Activated CD8-positive, alpha-beta memory T cell treated with anti-CD3 and anti-CD28 coated beads, Interleukin-2, amount 50 U/mL, for 48 hours (primary cell): ENCODE results near the gene AHNAK.
"Not testable (repeated sequence)": the region's sequence is repeated elsewhere in the genome, so short reads cannot be mapped to it uniquely, and the experiment has no call there.

Experiments
- DNase-seq: peaks from one replicate; pipeline ENCODE4 v3.0.0-alpha.2; 2020

The AHNAK gene

GRCh38 chr11:62456630-62457029 lies 90.0 kb downstream of the AHNAK start:
- no peak for DNase-seq

- no peak for DNase-seq
Observed at GRCh38 chr11:62452839-62453468, 93.7 kb downstream of the AHNAK start.

- DNase-seq, result no peak
Observed at GRCh38 chr11:62452261-62452660, 94.3 kb downstream of the AHNAK start.

GRCh38 chr11:62451241-62451621 lies 95.4 kb downstream of the AHNAK start:
- no peak for DNase-seq

- no peak for DNase-seq
Observed at GRCh38 chr11:62450543-62451240, 95.9 kb downstream of the AHNAK start.

GRCh38 chr11:62449912-62450311 lies 96.7 kb downstream of the AHNAK start:
- DNase-seq, result not testable (repeated sequence)

GRCh38 chr11:62449451-62449851 lies 97.2 kb downstream of the AHNAK start:
- DNase-seq, result no peak

GRCh38 chr11:62446091-62446490 lies 100.5 kb downstream of the AHNAK start:
- DNase-seq, result no peak

GRCh38 chr11:62445314-62445740 lies 101.3 kb downstream of the AHNAK start:
- DNase-seq, result no peak

- DNase-seq, result no peak
Observed at GRCh38 chr11:62444835-62445234, 101.8 kb downstream of the AHNAK start.

- DNase-seq, result peak; percentile 72
Observed at GRCh38 chr11:62444236-62444833, 102.3 kb downstream of the AHNAK start.

GRCh38 chr11:62443390-62444235 lies 103.0 kb downstream of the AHNAK start:
- DNase-seq, result no peak

- no peak for DNase-seq
Observed at GRCh38 chr11:62439785-62440602, 106.6 kb downstream of the AHNAK start.

- no peak for DNase-seq
Observed at GRCh38 chr11:62438641-62439040, 108.0 kb downstream of the AHNAK start.

GRCh38 chr11:62437616-62438015 lies 109.0 kb downstream of the AHNAK start:
- DNase-seq, result no peak

GRCh38 chr11:62435846-62436660 lies 110.6 kb downstream of the AHNAK start:
- no peak for DNase-seq

- no peak for DNase-seq
Observed at GRCh38 chr11:62433904-62434276, 112.7 kb downstream of the AHNAK start.

- no peak for DNase-seq
Observed at GRCh38 chr11:62433141-62433903, 113.3 kb downstream of the AHNAK start.

GRCh38 chr11:62432695-62433094 lies 113.9 kb downstream of the AHNAK start:
- DNase-seq, result no peak

GRCh38 chr11:62431171-62431901 lies 115.3 kb downstream of the AHNAK start:
- DNase-seq, result no peak
